Heart left ventricle (tissue), 13 donors: ENCODE measurements around the gene ZFYVE19.

Experiments
- CTCF ChIP-seq, 12 donors: fragments of 200-600 bp; sonication (generic) in 4 of 12; IDR thresholded peaks; one replicate each; pipeline versions ENCODE4 v1.5.0 to v1.8.0; 2018 to 2022; ENCODE audit warnings: antibody characterized with exemption in 12 of 12, mild to moderate bottlenecking in 5 of 12
- POLR2A ChIP-seq, 2 donors: fragments of 450-650 bp; IDR thresholded peaks; one replicate each; pipeline ENCODE4 v1.6.1; 2017; ENCODE audit warnings: antibody characterized with exemption in 2 of 2, mild to moderate bottlenecking in 2 of 2, moderate library complexity in 2 of 2
- donor health status: ischemic (EF 13 %, LVEDD 7.1; RV severe dilation, severe dysfunction).
- donor health status: DM: no; HTN: yes; CAD: no.
- donor health status: DM: no; HTN: no; CAD: no.
- donor health status: ischemic (EF 25% LVEDD 6.9; RV normal size, moderate dysfunction).
- donor health status: ischemic (EF 25% LVEDD 5.7; RV mildly dilated, moderate dysfunction).
- donor health status: ischemic (EF 35%, LVEDD 5.7; RV mildly dilated, moderate dysfunction).
- donor health status: nonischemic (EF 11% LVEDD 7.7; RV severe dilation, severe dysfunction).
- donor health status: DM: yes; HTN: yes; CAD: no.
- donor health status: PGD.
- donor health status: ischemic (EF 29% LVEDD 5.4; RV normal size, mild dysfunction).
- donor health status: nonischemic (EF 23%, LVEDD 6.1; RV moderate dilation, normal function).

GRCh38 chr15:40782609-40783227 is 24.2 kb upstream of the ZFYVE19 start:
- peak; percentile 16 to 59 (median 48) for TF ChIP-seq CTCF (IDR thresholded peaks at IDR 0.05)
- TF ChIP-seq POLR2A (IDR thresholded peaks at IDR 0.05), result no peak
